Natural killer cell (primary cell): ENCODE results near the gene THOC6. TPM values are rescaled to one million over a fixed set of nuclear protein-coding genes. Genes with fewer than 3 reads are reported as not detected.

Source experiments
- ATAC-seq, 3 donors: fragments of 150-1000 bp in 2 of 3; fragments of 200-7000 bp in 1 of 3; cut with Tn5 transposase; 1 replicate in 1 of 3; 2 replicates in 2 of 3; pipeline ENCODE4 v1.10.0; 2021; ENCODE audit warnings: mild to moderate bottlenecking in 2 of 3, moderate library complexity in 2 of 3
- DNase-seq, 2 donors: peaks; one replicate each; pipeline versions ENCODE4 v3.0.0 to v3.0.0-alpha.2; 2013 to 2021; ENCODE audit warnings: mixed read lengths in 1 of 2
- H3K27ac ChIP-seq: one replicate; pipeline ENCODE4 v1.5.1; 2013; ENCODE audit warnings: mild to moderate bottlenecking, low read length
- H3K27me3 ChIP-seq: one replicate; pipeline ENCODE4 v1.6.1; 2013; ENCODE audit warnings: low read length; ENCODE audit not compliant: control insufficient read depth, insufficient read depth
- H3K36me3 ChIP-seq: one replicate; pipeline ENCODE4 v1.6.1; 2013; ENCODE audit warnings: low read length; ENCODE audit not compliant: control insufficient read depth, insufficient read depth
- H3K4me1 ChIP-seq: one replicate; pipeline ENCODE4 v1.6.1; 2013; ENCODE audit warnings: low read length; ENCODE audit not compliant: control insufficient read depth, insufficient read depth
- H3K4me3 ChIP-seq: one replicate; pipeline ENCODE4 v1.5.1; 2013; ENCODE audit warnings: low read length
- H3K9me3 ChIP-seq: one replicate; pipeline ENCODE4 v1.6.1; 2013; ENCODE audit warnings: low read length; ENCODE audit not compliant: control insufficient read depth, insufficient read depth
- H3K27ac Mint-ChIP-seq, 2 donors: one replicate each; pipeline ENCODE4 v1.8.0; 2022; ENCODE audit warnings: mild to moderate bottlenecking in 2 of 2, mixed read lengths in 2 of 2, moderate library complexity in 1 of 2
- H3K27me3 Mint-ChIP-seq, 2 donors: one replicate each; pipeline ENCODE4 v1.8.0; 2022; ENCODE audit warnings: low read depth in 2 of 2, mixed read lengths in 2 of 2
- H3K36me3 Mint-ChIP-seq: one replicate; pipeline ENCODE4 v1.8.0; 2022; ENCODE audit warnings: mixed read lengths
- H3K4me1 Mint-ChIP-seq, 2 donors: one replicate each; pipeline ENCODE4 v1.8.0; 2022; ENCODE audit warnings: mixed read lengths in 2 of 2
- H3K4me3 Mint-ChIP-seq: one replicate; pipeline ENCODE4 v1.8.0; 2022; ENCODE audit warnings: mild to moderate bottlenecking, moderate library complexity, mixed read lengths
- H3K9me3 Mint-ChIP-seq, 2 donors: one replicate each; pipeline ENCODE4 v1.8.0; 2022; ENCODE audit warnings: mixed read lengths in 2 of 2
- WGBS: methylation state at CpG from one replicate; pipeline ENCODE4 v1.1.7; 2013; ENCODE audit warnings: missing lambda C conversion rate; ENCODE audit not compliant: insufficient coverage; 5-methylcytosine and 5-hydroxymethylcytosine counted together
- intact Hi-C: fragments of 100-400 bp; cut with micrococcal nuclease; formaldehyde crosslinking; loops from one replicate; pipeline ENCODE4 v1.14.2; 2022
- total RNA-seq, 4 donors: library from RNA; stranded (reverse); fragments of 120-200 nt in 1 of 4; gene quantifications; one replicate each; pipeline versions ENCODE4 v1.2.3 to v1.2.4, GENCODE V29; 2013 to 2022
- TF ChIP-seq, protein P1 (sequence below): fragments of 200-600 bp; IDR thresholded peaks from one replicate; pipeline ENCODE4 v1.8.0; 2022; ENCODE audit warnings: antibody characterized with exemption

THOC6 gene
- total RNA-seq, 3 donors from 2014 or later (not counting 1 experiment from before 2014, with no cell fraction given): 17.1 to 21.5 (median 17.2) TPM

DNA sequence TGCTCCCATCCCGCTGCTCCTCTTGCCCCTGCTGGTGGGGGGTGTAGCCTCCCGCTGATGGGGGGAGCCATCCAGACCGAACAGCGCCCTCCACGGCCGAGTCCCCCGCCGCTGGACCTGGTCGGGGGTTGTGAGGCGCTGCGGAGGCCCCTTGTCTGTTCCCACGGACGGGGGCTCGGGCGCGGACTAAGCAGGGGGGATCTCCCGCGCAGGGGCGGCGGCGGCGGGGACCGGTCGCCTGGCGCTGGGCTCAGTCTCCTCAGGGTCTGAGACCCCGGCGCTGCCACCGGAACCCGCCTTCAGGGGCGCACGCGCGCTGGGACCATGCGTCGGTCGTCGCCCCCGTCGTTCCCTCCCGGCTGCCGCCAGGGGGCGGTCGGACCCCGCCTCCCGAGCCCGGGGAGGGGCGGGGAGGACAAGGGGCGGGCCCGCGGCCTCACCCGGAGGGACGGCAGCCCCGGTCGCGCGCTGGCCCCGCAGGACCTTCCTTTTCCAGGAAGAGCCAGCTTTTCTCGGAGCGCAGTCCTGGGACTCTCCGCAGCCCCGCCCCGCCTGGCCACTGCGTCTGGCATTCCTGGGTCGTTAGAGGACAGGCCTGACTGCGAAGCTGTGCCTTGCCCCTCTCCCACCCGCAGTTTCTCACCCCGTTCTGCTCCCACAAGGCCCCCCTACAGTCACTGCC, 35.3 kb downstream of the THOC6 start:
- Mint-ChIP-seq H3K36me3 (no peaks in the 10 kb centered on the region), H3K9me3 (no peaks in the 10 kb centered on the region), H3K4me1 (peaks cover 22 to 57% of the 10 kb centered on the region in 2 donors), H3K27ac (peak overlapping the region; percentile 84 to 90), H3K27me3 (no peaks in the 10 kb centered on the region), H3K4me3 (peak overlapping the region; percentile 93)
- ATAC-seq (peak; percentile 92 to 97 (median 94)), DNase-seq (peak; percentile 90 to 95)
- H3K4me3 ChIP-seq: peak overlapping the region; percentile 93
- TF ChIP-seq, protein P1, sequence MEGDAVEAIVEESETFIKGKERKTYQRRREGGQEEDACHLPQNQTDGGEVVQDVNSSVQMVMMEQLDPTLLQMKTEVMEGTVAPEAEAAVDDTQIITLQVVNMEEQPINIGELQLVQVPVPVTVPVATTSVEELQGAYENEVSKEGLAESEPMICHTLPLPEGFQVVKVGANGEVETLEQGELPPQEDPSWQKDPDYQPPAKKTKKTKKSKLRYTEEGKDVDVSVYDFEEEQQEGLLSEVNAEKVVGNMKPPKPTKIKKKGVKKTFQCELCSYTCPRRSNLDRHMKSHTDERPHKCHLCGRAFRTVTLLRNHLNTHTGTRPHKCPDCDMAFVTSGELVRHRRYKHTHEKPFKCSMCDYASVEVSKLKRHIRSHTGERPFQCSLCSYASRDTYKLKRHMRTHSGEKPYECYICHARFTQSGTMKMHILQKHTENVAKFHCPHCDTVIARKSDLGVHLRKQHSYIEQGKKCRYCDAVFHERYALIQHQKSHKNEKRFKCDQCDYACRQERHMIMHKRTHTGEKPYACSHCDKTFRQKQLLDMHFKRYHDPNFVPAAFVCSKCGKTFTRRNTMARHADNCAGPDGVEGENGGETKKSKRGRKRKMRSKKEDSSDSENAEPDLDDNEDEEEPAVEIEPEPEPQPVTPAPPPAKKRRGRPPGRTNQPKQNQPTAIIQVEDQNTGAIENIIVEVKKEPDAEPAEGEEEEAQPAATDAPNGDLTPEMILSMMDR: peak; percentile 92
- H3K4me1 ChIP-seq: peaks cover 56% of the 10 kb centered on the region
- no peaks in the 10 kb centered on the region for H3K9me3 ChIP-seq
- H3K27ac ChIP-seq: peak overlapping the region; percentile 81
- H3K27me3 ChIP-seq: no peaks in the 10 kb centered on the region
- intact Hi-C loops: loop anchor here (1.0 to 5.0 kb wide), 3 partner anchors 38 to 107 kb away; partner anchors contain the start of gene ZSCAN10
- peaks cover 11% of the 10 kb centered on the region for H3K36me3 ChIP-seq
- under 1% methylated on average over 67 of the region's 67 CpGs for WGBS

GRCh38 chr16:3059723-3060242, 35.9 kb downstream of the THOC6 start:
- TF ChIP-seq, protein P1: no peak
- Histone ChIP-seq H3K27ac (peak overlapping the region; percentile 73), H3K27me3 (no peaks in the 10 kb centered on the region), H3K4me1 (peaks cover 56% of the 10 kb centered on the region), H3K36me3 (peaks cover 11% of the 10 kb centered on the region), H3K9me3 (no peaks in the 10 kb centered on the region), H3K4me3 (peak overlapping the region; percentile 36)
- Mint-ChIP-seq H3K36me3 (no peaks in the 10 kb centered on the region), H3K4me3 (peak overlapping the region; percentile 89), H3K27ac (peak overlapping the region; percentile 84 to 90), H3K9me3 (no peaks in the 10 kb centered on the region), H3K27me3 (no peaks in the 10 kb centered on the region), H3K4me1 (peaks cover 17 to 55% of the 10 kb centered on the region in 2 donors)
- intact Hi-C loops: loop anchor here (1.0 to 5.0 kb wide), 3 partner anchors 38 to 107 kb away; partner anchors contain the start of gene ZSCAN10
- WGBS: 40% methylated on average over 8 of the region's 9 CpGs
- no peak for ATAC-seq
- no peak for DNase-seq

DNA sequence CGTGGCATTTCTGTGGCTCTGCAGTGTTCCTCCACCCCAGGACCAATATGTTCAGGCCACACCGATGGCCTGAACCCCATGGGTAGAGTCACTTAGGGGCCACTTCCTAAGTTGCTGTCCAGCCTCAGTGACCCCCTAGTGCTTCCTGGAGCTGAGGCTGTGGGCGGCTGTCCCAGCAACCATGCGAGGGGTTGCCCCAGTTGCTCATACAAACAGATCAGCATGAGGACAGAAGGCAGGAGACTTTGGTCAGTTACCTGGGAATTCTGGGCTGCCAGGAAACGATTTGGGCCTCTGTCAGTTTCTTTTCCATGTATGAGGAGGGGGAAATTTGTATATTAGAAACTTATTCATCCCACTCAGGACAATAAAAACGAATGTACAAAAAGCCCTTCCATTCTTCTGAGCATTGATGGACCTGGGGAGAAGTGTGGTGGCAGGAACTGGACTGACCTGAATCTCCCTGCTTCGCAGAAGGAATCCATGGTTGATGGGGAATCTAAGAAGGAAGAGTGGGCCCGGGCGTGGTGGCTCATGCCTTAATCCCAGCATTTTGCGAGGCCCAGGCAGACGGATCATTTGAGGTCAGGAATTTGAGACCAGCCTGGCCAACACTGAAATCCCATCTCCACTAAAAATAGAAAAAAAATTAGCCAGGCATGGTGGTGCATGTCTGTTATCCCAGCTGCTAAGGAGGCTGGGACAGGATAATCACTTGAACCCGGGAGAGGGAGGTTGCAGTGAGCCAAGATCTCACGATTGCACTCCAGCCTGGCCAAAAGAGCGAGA, 36.7 kb downstream of the THOC6 start:
- TF ChIP-seq, protein P1: no peak
- WGBS: 90% methylated on average over 14 of the region's 14 CpGs
- Mint-ChIP-seq H3K9me3 (no peaks in the 10 kb centered on the region), H3K27ac (peak overlapping the region; percentile 84 to 90), H3K4me1 (peaks cover 13 to 54% of the 10 kb centered on the region in 2 donors), H3K27me3 (no peaks in the 10 kb centered on the region), H3K4me3 (peak overlapping the region; percentile 89), H3K36me3 (no peaks in the 10 kb centered on the region)
- Histone ChIP-seq H3K36me3 (peaks cover 10% of the 10 kb centered on the region), H3K4me3 (no peak overlapping the region), H3K9me3 (no peaks in the 10 kb centered on the region), H3K27ac (no peak overlapping the region), H3K4me1 (peaks cover 56% of the 10 kb centered on the region), H3K27me3 (no peaks in the 10 kb centered on the region)
- intact Hi-C loops: no loop called here
- ATAC-seq (no peak), DNase-seq (peak in 1 of 2 donors; percentile 5)
